Activated T-helper 17 cell treated with anti-CD3 and anti-CD28 coated beads, Interleukin-2, amount 50 U/mL, for 72 hours (primary cell): ENCODE data around the gene PPP3R1. TPM values are rescaled to one million over a fixed set of nuclear protein-coding genes. Genes with fewer than 3 reads are reported as not detected.

Experiments used
- ATAC-seq: fragments of 150-1000 bp; cut with Tn5 transposase; replicated peaks from 2 replicates; pipeline ENCODE4 v1.10.0; 2021; ENCODE audit warnings: mild to moderate bottlenecking, moderate library complexity
- H3K27ac Mint-ChIP-seq: one replicate; pipeline ENCODE4 v1.8.0; 2022; ENCODE audit warnings: mixed read lengths
- H3K27me3 Mint-ChIP-seq: one replicate; pipeline ENCODE4 v1.8.0; 2022; ENCODE audit warnings: mixed read lengths
- H3K36me3 Mint-ChIP-seq: one replicate; pipeline ENCODE4 v1.8.0; 2022; ENCODE audit warnings: low read depth, mild to moderate bottlenecking, mixed read lengths
- H3K4me1 Mint-ChIP-seq: one replicate; pipeline ENCODE4 v1.8.0; 2022; ENCODE audit warnings: mixed read lengths
- H3K4me3 Mint-ChIP-seq: one replicate; pipeline ENCODE4 v1.8.0; 2022; ENCODE audit warnings: mild to moderate bottlenecking, mixed read lengths
- H3K9me3 Mint-ChIP-seq: one replicate; pipeline ENCODE4 v1.8.0; 2022; ENCODE audit warnings: mixed read lengths
- total RNA-seq, 2 donors: library from RNA; stranded (reverse); gene quantifications; one replicate each; pipeline ENCODE4 v1.2.3, GENCODE V29; 2022

PPP3R1 gene
- total RNA-seq, 2 donors from 2014 or later: 54.1 to 70.0 TPM

- peaks cover 78% of the 10 kb centered on the region for H3K36me3 Mint-ChIP-seq
- H3K4me3 Mint-ChIP-seq: no peak overlapping the region
- H3K4me1 Mint-ChIP-seq: no peaks in the 10 kb centered on the region
- no peak for ATAC-seq
- no peaks in the 10 kb centered on the region for H3K9me3 Mint-ChIP-seq
- H3K27ac Mint-ChIP-seq: no peak overlapping the region
- no peaks in the 10 kb centered on the region for H3K27me3 Mint-ChIP-seq
These were observed 116.6 kb downstream of the PPP3R1 start for GRCh38 chr2:68135448-68136320.

- H3K4me1 Mint-ChIP-seq: no peaks in the 10 kb centered on the region
- ATAC-seq: no peak
- H3K4me3 Mint-ChIP-seq: no peak overlapping the region
- H3K27ac Mint-ChIP-seq: no peak overlapping the region
- H3K9me3 Mint-ChIP-seq: no peaks in the 10 kb centered on the region
- peaks cover 78% of the 10 kb centered on the region for H3K36me3 Mint-ChIP-seq
- no peaks in the 10 kb centered on the region for H3K27me3 Mint-ChIP-seq
These were observed 117.8 kb downstream of the PPP3R1 start for GRCh38 chr2:68134554-68134953.

- Mint-ChIP-seq H3K9me3 (no peaks in the 10 kb centered on the region), H3K4me1 (no peaks in the 10 kb centered on the region)
- no peak for ATAC-seq
These were observed 118.2 kb downstream of the PPP3R1 start for GRCh38 chr2:68134120-68134519.

More at GRCh38 chr2:68134120-68134519, 118.2 kb downstream of the PPP3R1 start:
- Mint-ChIP-seq H3K4me3 (no peak overlapping the region), H3K36me3 (peaks cover 75% of the 10 kb centered on the region), H3K27ac (no peak overlapping the region), H3K27me3 (no peaks in the 10 kb centered on the region)

Other genes with a start within 250 kb of the PPP3R1 start
- gene C1D, start 189.5 kb downstream of the PPP3R1 start, total RNA-seq: 10 to 100 TPM; 16.8 to 17.8 TPM
- gene PNO1, start 94.6 kb downstream of the PPP3R1 start, total RNA-seq: 10 to 100 TPM; 10.1 to 27.7 TPM
- gene CNRIP1, start 67.4 kb upstream of the PPP3R1 start, total RNA-seq: not detected
- 1 to 10 TPM; 1.0 to 2.7 TPM for gene PLEK, start 112.8 kb upstream of the PPP3R1 start, total RNA-seq
- gene FBXO48, start 214.8 kb upstream of the PPP3R1 start, total RNA-seq: 1 to 10 TPM; 2.0 to 2.3 TPM
- 1 to 10 TPM; 1.4 to 3.5 TPM for gene APLF, start 215.1 kb upstream of the PPP3R1 start, total RNA-seq